NCI-H748 treated with DMSO at 0.1 percent for 48 hours (cell line): ENCODE results near the gene PLEKHA5.
"Not testable (repeated sequence)": the region's sequence is repeated elsewhere in the genome, so short reads cannot be mapped to it uniquely, and the experiment has no call there.

Experiments
- DNase-seq: peaks from one replicate; lab custom pipeline; 2025; lab: John Stamatoyannopoulos, UW

The PLEKHA5 gene

GRCh38 chr12:19409376-19409775 lies 279.8 kb downstream of the PLEKHA5 start:
- no peak for DNase-seq

- peak; percentile 12 for DNase-seq
Observed at GRCh38 chr12:19410211-19410610, 280.7 kb downstream of the PLEKHA5 start.

GRCh38 chr12:19410629-19411185 lies 281.2 kb downstream of the PLEKHA5 start:
- DNase-seq, result no peak

GRCh38 chr12:19411234-19412204 lies 282.0 kb downstream of the PLEKHA5 start:
- DNase-seq, result no peak

- no peak for DNase-seq
Observed at GRCh38 chr12:19412844-19413243, 283.3 kb downstream of the PLEKHA5 start.

- DNase-seq, result not testable (repeated sequence)
Observed at GRCh38 chr12:19413582-19413981, 284.0 kb downstream of the PLEKHA5 start.

GRCh38 chr12:19415563-19415962 lies 286.0 kb downstream of the PLEKHA5 start:
- no peak for DNase-seq

- DNase-seq, result no peak
Observed at GRCh38 chr12:19419086-19419485, 289.6 kb downstream of the PLEKHA5 start.

GRCh38 chr12:19421503-19422282 lies 292.2 kb downstream of the PLEKHA5 start:
- no peak for DNase-seq

- no peak for DNase-seq
Observed at GRCh38 chr12:19423166-19423930, 293.8 kb downstream of the PLEKHA5 start.
